Rectal smooth muscle tissue (tissue), 1 donor: ENCODE results near the gene MUC5B.

Experiments
- H3K27ac ChIP-seq: one replicate; pipeline ENCODE4 v1.7.0; 2013; ENCODE audit warnings: low read depth, low read length, inconsistent platforms
- H3K27me3 ChIP-seq: one replicate; pipeline ENCODE4 v1.7.0; 2013; ENCODE audit warnings: low read length; ENCODE audit not compliant: control insufficient read depth, insufficient read depth
- H3K36me3 ChIP-seq: one replicate; pipeline ENCODE4 v1.7.0; 2013; ENCODE audit warnings: low read length; ENCODE audit not compliant: control insufficient read depth, insufficient read depth
- H3K4me1 ChIP-seq: one replicate; pipeline ENCODE4 v1.7.0; 2013; ENCODE audit warnings: low read length; ENCODE audit not compliant: control insufficient read depth, insufficient read depth
- H3K4me3 ChIP-seq: one replicate; pipeline ENCODE4 v1.7.0; 2013; ENCODE audit warnings: low read length
- H3K9ac ChIP-seq: one replicate; pipeline ENCODE4 v1.7.0; 2013; ENCODE audit warnings: low read length

Gene MUC5B

GRCh38 chr11:1281326-1281973 is 58.6 kb downstream of the MUC5B start:
- H3K27ac ChIP-seq, result no peak overlapping the region
- H3K36me3 ChIP-seq, result peaks cover 35% of the 10 kb centered on the region
- H3K27me3 ChIP-seq, result no peaks in the 10 kb centered on the region
- H3K4me3 ChIP-seq, result no peak overlapping the region
- H3K9ac ChIP-seq, result no peak overlapping the region
- peaks cover 2% of the 10 kb centered on the region for H3K4me1 ChIP-seq

DNA sequence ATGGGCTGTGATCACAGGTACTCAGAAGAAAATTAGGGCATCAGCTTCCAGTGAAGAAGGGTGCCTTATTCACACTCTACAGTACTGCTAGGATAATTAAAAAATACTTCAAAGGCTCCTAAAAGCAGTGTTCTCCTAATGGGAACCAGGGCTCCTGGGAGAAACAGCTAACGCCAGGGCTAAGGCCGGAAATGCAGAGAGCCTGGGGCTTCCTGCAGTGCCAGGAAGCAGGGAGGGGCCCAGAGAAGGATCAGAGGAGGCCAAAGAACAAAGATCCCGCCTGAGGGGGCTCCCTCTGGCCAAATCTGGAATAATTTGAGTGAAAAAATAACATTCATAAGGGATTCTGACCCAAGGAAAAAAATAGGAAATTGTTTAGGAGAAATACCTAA is 59.1 kb downstream of the MUC5B start:
- no peak overlapping the region for H3K27ac ChIP-seq
- peaks cover 36% of the 10 kb centered on the region for H3K36me3 ChIP-seq
- no peaks in the 10 kb centered on the region for H3K4me1 ChIP-seq
- no peaks in the 10 kb centered on the region for H3K27me3 ChIP-seq
- no peak overlapping the region for H3K9ac ChIP-seq
- H3K4me3 ChIP-seq, result no peak overlapping the region

GRCh38 chr11:1283091-1283511 is 60.2 kb downstream of the MUC5B start:
- Histone ChIP-seq H3K4me3 (no peak overlapping the region), H3K36me3 (peaks cover 34% of the 10 kb centered on the region), H3K27ac (no peak overlapping the region), H3K4me1 (no peaks in the 10 kb centered on the region), H3K9ac (no peak overlapping the region), H3K27me3 (no peaks in the 10 kb centered on the region)

DNA sequence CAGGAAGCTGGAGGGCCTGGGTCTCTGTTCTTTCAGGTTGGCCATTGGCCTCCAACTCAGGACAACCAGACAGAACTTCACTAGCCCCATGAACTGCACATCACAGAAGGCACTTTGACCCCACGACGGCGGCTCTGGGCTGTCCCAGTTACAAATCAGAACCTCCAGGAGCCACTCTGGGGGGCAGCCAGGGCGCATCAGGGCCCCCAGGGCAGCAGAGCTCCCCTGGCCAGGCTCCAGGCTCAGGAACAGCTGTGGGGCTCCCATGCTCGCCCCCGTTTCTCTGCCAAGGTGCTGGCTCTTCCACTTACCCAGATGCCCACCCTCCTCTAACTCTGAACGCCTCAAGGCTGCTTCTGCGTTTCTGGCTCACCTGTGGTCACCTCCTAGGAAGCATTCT is 61.0 kb downstream of the MUC5B start:
- no peak overlapping the region for H3K4me3 ChIP-seq
- no peak overlapping the region for H3K9ac ChIP-seq
- peaks cover 36% of the 10 kb centered on the region for H3K36me3 ChIP-seq
- H3K27me3 ChIP-seq, result no peaks in the 10 kb centered on the region
- no peaks in the 10 kb centered on the region for H3K4me1 ChIP-seq
- no peak overlapping the region for H3K27ac ChIP-seq

DNA sequence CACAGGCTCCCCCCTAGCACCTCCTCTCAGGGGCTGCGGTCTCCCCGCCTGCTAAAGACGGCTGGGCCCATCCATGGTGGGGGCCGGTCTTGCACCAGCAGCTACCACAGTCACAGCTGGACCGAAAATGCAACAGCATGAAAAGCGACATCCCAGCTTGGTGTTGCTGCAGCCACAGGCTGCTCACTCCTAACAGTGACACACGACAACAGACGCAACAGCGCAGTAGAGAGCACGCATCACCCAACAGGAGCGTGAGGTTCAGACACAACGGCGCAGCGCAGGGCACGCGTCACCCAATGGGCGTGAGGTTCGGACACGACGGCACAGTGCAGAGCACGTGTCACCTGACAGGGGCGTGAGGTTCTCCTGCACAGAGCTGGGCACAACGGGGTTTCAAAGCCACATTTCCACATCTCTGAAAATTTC is 62.5 kb downstream of the MUC5B start:
- no peak overlapping the region for H3K4me3 ChIP-seq
- H3K36me3 ChIP-seq, result peaks cover 45% of the 10 kb centered on the region
- H3K27ac ChIP-seq, result no peak overlapping the region
- no peaks in the 10 kb centered on the region for H3K4me1 ChIP-seq
- no peak overlapping the region for H3K9ac ChIP-seq
- no peaks in the 10 kb centered on the region for H3K27me3 ChIP-seq

- Histone ChIP-seq H3K36me3 (peaks cover 42% of the 10 kb centered on the region), H3K27me3 (no peaks in the 10 kb centered on the region), H3K9ac (no peak overlapping the region), H3K4me1 (no peaks in the 10 kb centered on the region), H3K4me3 (no peak overlapping the region), H3K27ac (no peak overlapping the region)
Observed at GRCh38 chr11:1285876-1286275, 63.0 kb downstream of the MUC5B start.

DNA sequence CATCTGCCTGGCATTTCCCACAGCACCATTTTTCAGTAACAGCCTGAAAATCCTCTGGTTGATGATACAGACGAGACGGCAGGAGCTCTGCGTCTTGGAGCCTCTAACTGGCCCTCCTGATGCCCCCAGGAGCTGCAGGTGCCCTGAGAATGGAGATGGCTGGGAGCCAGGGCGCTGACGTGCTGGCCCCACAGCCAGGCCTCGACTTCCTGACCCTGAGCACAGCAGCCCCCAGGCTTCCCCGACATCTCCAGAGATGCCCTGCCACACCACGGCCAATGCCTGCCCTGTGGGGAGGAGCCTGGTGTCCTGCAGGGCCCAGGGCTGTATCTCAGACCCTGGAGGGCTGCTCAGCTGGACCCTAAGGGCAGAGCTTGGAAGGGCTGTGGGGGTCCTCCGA is 65.1 kb downstream of the MUC5B start:
- no peaks in the 10 kb centered on the region for H3K27me3 ChIP-seq
- no peak overlapping the region for H3K4me3 ChIP-seq
- H3K36me3 ChIP-seq, result peaks cover 48% of the 10 kb centered on the region
- H3K4me1 ChIP-seq, result no peaks in the 10 kb centered on the region
- H3K27ac ChIP-seq, result no peak overlapping the region
- no peak overlapping the region for H3K9ac ChIP-seq

DNA sequence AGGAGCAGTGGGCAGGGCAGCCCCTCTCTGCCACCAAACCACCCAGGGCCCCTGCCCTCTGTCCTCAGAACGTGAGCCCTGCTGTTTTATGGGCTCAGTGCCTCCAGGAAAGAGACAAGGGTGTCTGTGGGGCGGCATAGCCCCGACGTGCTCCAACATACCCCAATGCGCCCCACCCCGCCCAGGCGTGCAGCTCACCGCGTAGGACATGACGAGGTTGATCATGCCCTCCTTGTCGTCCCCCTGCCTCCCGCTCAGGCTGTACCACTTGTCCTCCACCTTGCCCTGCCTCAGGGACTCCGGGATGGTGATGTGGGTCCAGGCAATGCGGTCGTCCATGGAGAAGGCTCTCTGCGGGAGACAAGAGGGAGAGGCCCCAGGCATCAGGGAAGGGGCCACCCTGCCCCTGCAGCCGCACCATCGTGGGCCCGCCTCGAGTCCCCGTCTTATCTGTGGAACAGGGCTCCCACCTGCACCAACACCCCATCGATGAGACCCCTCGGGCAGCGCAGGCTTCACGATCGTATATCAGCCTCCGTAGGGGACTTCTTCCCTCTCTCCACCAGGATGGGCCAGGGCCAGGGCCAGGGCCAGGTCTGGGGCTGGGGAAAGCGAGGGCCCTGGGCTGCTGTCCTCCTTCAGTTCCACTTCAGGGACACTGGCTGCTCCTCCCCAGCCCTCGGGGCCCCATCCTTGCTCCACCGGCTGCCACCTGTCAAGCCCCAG is 65.7 kb downstream of the MUC5B start:
- Histone ChIP-seq H3K27me3 (no peaks in the 10 kb centered on the region), H3K36me3 (peaks cover 49% of the 10 kb centered on the region), H3K4me3 (no peak overlapping the region), H3K27ac (no peak overlapping the region), H3K9ac (no peak overlapping the region), H3K4me1 (no peaks in the 10 kb centered on the region)

DNA sequence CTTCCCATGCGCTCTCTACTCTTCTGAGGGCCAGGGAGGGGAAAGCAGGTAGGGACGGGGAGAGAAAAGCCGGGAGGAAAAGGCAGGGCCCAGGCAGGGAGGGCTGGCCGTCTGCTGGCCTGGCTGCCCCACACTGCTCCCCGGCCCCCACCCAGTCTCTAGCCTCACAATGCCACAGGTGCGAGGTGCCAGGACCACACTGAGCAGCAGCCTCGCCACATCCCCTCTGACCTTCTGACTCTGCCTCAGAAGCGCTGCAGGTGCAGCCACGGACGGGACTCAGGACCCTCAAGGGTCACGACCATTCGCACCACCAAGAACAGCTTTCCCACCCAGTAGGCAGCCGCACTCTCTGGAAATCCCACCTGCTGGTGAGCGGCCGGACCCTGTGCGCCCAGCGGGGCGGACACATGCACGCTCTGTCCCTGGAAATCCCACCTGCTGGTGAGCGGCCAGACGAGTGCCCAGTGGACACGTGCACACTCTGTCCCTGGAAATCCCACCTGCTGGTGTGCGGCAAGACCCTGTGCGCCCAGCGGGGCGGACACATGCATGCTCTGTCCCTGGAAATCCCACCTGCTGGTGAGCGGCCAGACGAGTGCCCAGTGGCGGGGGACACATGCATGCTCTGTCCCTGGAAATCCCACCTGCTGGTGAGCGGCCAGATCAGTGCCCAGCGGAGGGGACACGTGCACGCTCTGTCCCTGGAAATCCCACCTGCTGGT is 66.5 kb downstream of the MUC5B start:
- H3K4me1 ChIP-seq, result no peaks in the 10 kb centered on the region
- H3K27ac ChIP-seq, result no peak overlapping the region
- no peak overlapping the region for H3K4me3 ChIP-seq
- H3K27me3 ChIP-seq, result no peaks in the 10 kb centered on the region
- peaks cover 49% of the 10 kb centered on the region for H3K36me3 ChIP-seq
- H3K9ac ChIP-seq, result no peak overlapping the region

DNA sequence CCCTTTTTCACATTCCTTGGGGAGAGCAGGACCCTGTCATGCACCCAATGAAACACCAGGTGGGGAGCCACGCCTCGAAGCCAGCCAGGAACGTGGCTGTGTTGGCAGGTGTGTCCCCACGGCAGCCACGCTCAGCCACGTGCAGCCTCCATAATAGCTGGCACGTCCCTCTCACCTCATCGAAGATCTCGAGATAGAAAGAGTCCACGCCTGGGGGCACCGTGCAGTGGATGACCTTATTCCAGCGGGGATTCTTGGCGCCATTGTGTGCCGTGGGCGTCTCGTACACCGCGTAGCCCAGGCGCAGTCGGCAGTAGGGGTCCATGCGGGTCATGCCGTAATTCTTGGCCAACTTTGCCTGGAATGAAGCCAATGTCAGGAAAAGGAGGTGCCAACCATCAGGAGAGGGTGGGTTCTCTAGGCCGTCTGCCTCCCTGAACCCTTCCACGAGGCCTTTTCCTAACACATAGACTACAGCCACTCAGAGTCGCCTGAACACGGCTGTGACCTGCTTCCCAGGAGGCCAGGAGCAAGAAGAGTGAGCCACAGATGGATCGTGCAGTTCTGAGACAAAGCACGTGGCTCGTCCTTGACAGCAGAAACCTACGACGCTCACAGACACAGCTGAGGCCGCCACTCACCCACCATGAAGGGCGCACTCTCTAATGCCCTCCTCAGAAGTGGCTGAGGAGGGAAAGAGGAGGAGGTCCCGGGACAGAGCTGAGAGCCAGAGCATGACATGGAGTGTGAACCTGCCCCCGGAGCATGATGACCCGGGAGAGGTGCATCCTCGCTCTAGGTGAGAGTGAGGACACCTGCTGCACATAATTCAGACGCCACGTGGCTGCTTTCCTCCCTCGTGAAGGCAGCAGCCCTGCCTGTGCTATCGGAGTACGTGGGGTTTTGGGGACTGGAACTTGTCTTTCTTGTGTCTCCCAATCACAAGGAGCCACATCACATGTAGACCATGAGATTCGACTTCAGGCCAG is 67.5 kb downstream of the MUC5B start:
- Histone ChIP-seq H3K27ac (no peak overlapping the region), H3K4me1 (no peaks in the 10 kb centered on the region), H3K36me3 (peaks cover 41% of the 10 kb centered on the region), H3K9ac (no peak overlapping the region), H3K4me3 (no peak overlapping the region), H3K27me3 (no peaks in the 10 kb centered on the region)

GRCh38 chr11:1291295-1292017 is 68.6 kb downstream of the MUC5B start:
- no peak overlapping the region for H3K9ac ChIP-seq
- no peak overlapping the region for H3K27ac ChIP-seq
- H3K4me1 ChIP-seq, result no peaks in the 10 kb centered on the region
- no peak overlapping the region for H3K4me3 ChIP-seq
- H3K36me3 ChIP-seq, result peaks cover 32% of the 10 kb centered on the region
- H3K27me3 ChIP-seq, result no peaks in the 10 kb centered on the region
